Measurements from ENCODE around the gene ZBED2. TPM values are rescaled to one million over a fixed set of nuclear protein-coding genes. Genes with fewer than 3 reads are reported as not detected.

The ZBED2 gene
- total RNA-seq, 2 experiments from 2014 or later: 609 to 610 TPM

DNA sequence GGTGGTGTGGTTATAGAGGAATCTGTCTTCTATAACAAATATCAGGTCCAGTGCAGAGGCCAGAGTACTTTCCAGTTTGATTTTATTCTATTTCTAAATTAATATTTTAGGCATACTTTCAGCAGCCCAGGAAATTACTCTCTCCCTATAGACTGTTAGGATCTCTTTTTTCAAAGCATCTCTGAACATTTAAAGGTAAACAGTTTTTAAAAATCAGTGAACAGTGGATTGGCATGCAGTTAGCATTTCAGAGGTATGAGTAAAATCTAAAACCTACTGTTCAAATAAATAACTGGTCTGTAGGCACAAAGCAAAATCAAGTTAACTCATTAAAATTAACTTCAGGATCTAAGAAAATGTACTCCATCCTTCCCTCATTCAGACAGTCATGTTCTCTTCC is 3.0 kb downstream of the ZBED2 start:
- DNase-seq: no peak
- ChIA-PET CTCF (interaction anchor here (1.2 to 3.8 kb wide), 3 partner anchors 14 to 25 kb away, joined by 4 to 40 read pairs (median 7); no protein-coding TSS in a partner anchor), POLR2A (interaction anchor here (1.2 to 7.6 kb wide), 9 partner anchors 12 to 387 kb away, joined by 4 to 161 read pairs (median 19); partner anchors contain the start of gene ABHD10)
- intact Hi-C loops (cut with micrococcal nuclease): no loop called here
- H3K4me1 Mint-ChIP-seq (ENCODE audit: low read depth): peaks cover 57% of the 10 kb centered on the region
- H3K27ac Mint-ChIP-seq: peak overlapping the region; percentile 97
- H3K36me3 Mint-ChIP-seq: peaks cover 75% of the 10 kb centered on the region
- peaks cover 2% of the 10 kb centered on the region for H3K27me3 Mint-ChIP-seq
- no peaks in the 10 kb centered on the region for H3K9me3 Mint-ChIP-seq
- peak overlapping the region; percentile 86 for H3K4me3 Mint-ChIP-seq

DNA sequence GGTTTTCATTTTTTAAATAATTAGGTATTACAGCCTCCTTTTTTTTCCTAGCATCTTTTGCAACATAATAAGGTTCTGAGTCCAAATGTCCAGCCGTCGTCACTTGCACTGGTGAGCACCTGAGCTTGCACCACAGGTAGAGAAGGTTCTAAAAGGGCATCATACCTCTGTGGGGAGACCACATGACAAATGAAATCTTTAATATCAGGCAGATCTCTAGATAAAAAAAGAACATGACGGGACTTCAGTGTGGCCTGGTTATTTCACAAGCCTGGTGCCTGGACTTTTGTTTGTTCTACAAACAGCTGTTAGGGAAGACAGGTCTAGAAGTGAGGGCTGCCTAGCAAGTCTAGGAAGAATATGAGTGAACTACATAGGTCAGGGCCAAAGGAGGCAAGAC is 3.6 kb downstream of the ZBED2 start:
- ChIA-PET POLR2A (interaction anchor here (1.2 to 7.6 kb wide), 9 partner anchors 12 to 387 kb away, joined by 4 to 161 read pairs (median 15); partner anchors contain the start of gene ABHD10), CTCF (interaction anchor here (1.1 to 3.8 kb wide), 3 partner anchors 13 to 51 kb away, joined by 3 to 40 read pairs (median 4); no protein-coding TSS in a partner anchor)
- no peak for DNase-seq
- peaks cover 80% of the 10 kb centered on the region for H3K36me3 Mint-ChIP-seq
- peaks cover 57% of the 10 kb centered on the region for H3K4me1 Mint-ChIP-seq (ENCODE audit: low read depth)
- intact Hi-C loops (cut with micrococcal nuclease): loop anchor here (1.0 kb wide), 1 partner anchor 13 kb away; no protein-coding TSS in a partner anchor
- H3K27ac Mint-ChIP-seq: peak overlapping the region; percentile 97
- H3K4me3 Mint-ChIP-seq: peak overlapping the region; percentile 86
- H3K27me3 Mint-ChIP-seq: peaks cover 2% of the 10 kb centered on the region
- H3K9me3 Mint-ChIP-seq: peaks cover 4% of the 10 kb centered on the region

DNA sequence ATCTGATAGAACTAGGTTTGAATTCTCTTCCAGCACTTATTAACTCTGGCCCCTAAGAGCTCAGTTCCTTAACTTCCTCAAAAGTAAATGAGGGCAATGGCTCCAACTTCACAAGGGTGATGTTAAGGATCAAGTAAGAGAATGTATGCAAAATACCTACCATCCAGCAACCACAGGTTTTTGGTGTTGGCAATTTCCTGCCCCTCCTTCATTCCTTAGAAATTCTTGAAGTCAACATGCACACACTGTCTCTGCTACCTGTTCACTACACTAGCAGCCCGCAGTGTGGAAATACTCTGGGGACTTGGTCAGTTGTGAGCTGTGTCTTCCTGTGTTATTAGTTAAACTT is 5.0 kb downstream of the ZBED2 start:
- Mint-ChIP-seq H3K4me1 (ENCODE audit: low read depth) (peaks cover 52% of the 10 kb centered on the region), H3K27me3 (peaks cover 1% of the 10 kb centered on the region), H3K9me3 (peaks cover 8% of the 10 kb centered on the region), H3K27ac (peak overlapping the region; percentile 97), H3K4me3 (peak overlapping the region; percentile 86), H3K36me3 (peaks cover 86% of the 10 kb centered on the region)
- CTCF ChIA-PET: interaction anchor here (0.8 to 3.8 kb wide), 8 partner anchors 11 to 423 kb away, joined by 3 to 40 read pairs (median 4); no protein-coding TSS in a partner anchor
- POLR2A ChIA-PET: interaction anchor here (1.2 to 7.6 kb wide), 9 partner anchors 10 to 42 kb away, joined by 4 to 161 read pairs (median 15); no protein-coding TSS in a partner anchor
- no peak for DNase-seq
- intact Hi-C loops (cut with micrococcal nuclease): no loop called here

DNA sequence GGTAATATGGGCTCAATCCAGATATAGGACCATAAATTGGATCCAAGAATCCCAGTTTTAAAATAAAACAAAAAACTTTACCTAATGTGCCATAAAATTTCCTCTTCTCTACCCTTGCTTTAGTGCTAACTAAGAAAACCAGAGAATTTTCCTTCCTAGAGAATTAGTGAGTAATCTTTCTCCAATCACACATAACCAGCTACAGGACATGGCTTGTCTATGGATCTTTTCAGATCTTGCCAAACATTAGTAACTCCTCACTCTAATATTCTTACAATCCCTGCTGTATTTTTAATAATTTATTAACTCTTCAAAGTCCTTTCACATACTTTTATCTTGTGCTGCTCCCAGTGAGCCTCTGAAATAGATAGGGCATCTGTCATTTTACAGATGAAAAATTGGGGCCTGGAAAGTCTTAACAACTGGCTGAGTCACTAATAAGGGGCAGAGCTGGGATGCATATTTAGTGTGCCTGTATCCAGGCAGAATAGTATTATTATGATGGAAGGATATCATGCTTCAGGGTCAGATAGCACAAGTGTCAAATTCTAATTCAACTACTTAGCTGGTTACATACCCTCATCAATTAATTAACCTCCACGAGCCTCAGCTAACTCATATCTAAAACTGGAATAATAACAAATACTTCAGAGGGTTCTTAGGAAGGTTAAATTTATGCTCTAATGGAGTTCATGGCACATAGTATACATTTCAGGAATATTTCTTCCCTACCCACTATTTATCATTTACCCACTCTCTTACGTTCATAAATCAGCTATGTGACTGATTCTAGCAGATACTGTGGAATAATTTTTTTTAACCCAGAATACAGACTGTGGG is 5.6 kb downstream of the ZBED2 start:
- CTCF ChIA-PET: interaction anchor here (0.8 to 3.8 kb wide), 8 partner anchors 11 to 424 kb away, joined by 3 to 40 read pairs (median 4); no protein-coding TSS in a partner anchor
- Mint-ChIP-seq H3K27me3 (no peaks in the 10 kb centered on the region), H3K4me1 (ENCODE audit: low read depth) (peaks cover 55% of the 10 kb centered on the region), H3K36me3 (peaks cover 85% of the 10 kb centered on the region), H3K27ac (peak overlapping the region; percentile 97), H3K9me3 (peaks cover 8% of the 10 kb centered on the region), H3K4me3 (peak overlapping the region; percentile 86)
- no peak for DNase-seq
- POLR2A ChIA-PET: interaction anchor here (0.6 to 7.6 kb wide), 10 partner anchors 9 to 42 kb away, joined by 3 to 161 read pairs (median 13); no protein-coding TSS in a partner anchor
- intact Hi-C loops (cut with micrococcal nuclease): no loop called here

DNA sequence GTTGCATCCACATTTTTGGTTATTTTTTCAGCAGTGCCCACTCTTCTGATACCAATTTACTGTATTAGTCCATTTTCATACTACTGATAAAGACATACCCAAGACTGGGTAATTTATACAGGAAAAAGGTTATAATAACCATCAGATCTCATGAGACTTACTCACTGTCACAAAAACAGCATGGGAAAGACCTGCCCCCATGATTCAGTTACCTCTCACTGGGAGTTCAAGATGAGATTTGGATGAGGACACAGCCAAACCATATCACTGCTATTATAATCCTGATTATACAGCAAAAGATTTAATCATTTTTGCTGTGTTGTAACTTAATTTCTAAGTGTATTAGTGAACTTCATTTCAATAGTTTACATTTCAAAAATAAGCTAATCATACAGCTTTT is 6.6 kb downstream of the ZBED2 start:
- ChIA-PET POLR2A (interaction anchor here (1.6 to 7.6 kb wide), 4 partner anchors 8 to 28 kb away, joined by 5 to 161 read pairs (median 14); no protein-coding TSS in a partner anchor), CTCF (interaction anchor here (1.8 to 3.8 kb wide), 3 partner anchors 10 to 29 kb away, joined by 7 to 40 read pairs (median 22); no protein-coding TSS in a partner anchor)
- peaks cover 12% of the 10 kb centered on the region for H3K9me3 Mint-ChIP-seq
- peaks cover 62% of the 10 kb centered on the region for H3K4me1 Mint-ChIP-seq (ENCODE audit: low read depth)
- H3K27me3 Mint-ChIP-seq: no peaks in the 10 kb centered on the region
- peaks cover 83% of the 10 kb centered on the region for H3K36me3 Mint-ChIP-seq
- no peak for DNase-seq
- H3K4me3 Mint-ChIP-seq: peak overlapping the region; percentile 25
- peak overlapping the region; percentile 26 for H3K27ac Mint-ChIP-seq
- intact Hi-C loops (cut with micrococcal nuclease): no loop called here

DNA sequence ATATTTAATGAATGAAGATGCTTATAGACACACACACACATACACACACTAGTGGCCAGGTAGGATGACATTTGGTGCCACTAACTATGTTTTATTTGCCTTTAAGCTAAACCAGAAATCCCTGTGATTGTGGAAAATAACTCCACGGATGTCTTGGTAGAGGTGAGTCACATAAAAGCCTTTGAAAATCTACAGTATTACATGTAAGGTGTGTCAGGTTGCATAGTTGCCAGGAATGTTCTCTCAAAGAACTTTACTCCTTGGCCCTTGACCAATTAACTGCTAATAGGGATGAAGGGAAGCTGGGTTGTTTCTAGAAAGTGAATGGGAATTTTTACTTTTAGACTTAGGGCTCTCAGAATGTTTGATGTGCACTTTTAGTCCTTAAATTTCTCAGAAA is 9.9 kb downstream of the ZBED2 start:
- intact Hi-C loops (cut with micrococcal nuclease): no loop called here
- CTCF ChIA-PET: interaction anchor here (1.8 kb wide), 1 partner anchor 31 kb away, joined by 7 read pairs; no protein-coding TSS in a partner anchor
- Mint-ChIP-seq H3K9me3 (peaks cover 14% of the 10 kb centered on the region), H3K4me1 (ENCODE audit: low read depth) (peaks cover 79% of the 10 kb centered on the region), H3K36me3 (peaks cover 84% of the 10 kb centered on the region), H3K27ac (no peak overlapping the region), H3K4me3 (no peak overlapping the region), H3K27me3 (no peaks in the 10 kb centered on the region)
- DNase-seq: no peak
- POLR2A ChIA-PET: interaction anchor here (1.4 kb wide), 1 partner anchor 37 kb away, joined by 3 read pairs; no protein-coding TSS in a partner anchor

- CTCF ChIA-PET: interaction anchor here (1.8 kb wide), 1 partner anchor 32 kb away, joined by 7 read pairs; no protein-coding TSS in a partner anchor
- peaks cover 84% of the 10 kb centered on the region for H3K36me3 Mint-ChIP-seq
Observed at GRCh38 chr3:111584744-111585143, 10.4 kb downstream of the ZBED2 start.

DNA sequence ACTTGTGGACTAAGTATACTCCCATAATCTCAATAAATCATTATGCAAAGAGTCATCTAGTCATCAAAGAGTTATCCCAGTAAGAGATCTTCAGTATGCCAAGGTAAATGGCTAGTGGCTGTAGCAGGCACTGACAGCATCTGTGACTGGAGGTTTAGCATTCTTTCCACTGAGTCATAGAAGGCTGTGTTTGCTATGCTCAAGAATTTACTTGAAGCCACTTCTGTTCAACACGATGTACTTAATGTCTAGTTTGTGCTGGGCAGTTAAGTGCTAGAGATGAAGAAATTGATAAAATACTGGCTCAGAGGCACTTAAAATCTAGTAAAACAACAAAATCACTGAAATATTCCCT is 13.0 kb downstream of the ZBED2 start:
- ChIA-PET CTCF (interaction anchor here (1.2 kb wide), 1 partner anchor 109 kb away, joined by 4 read pairs; no protein-coding TSS in a partner anchor), POLR2A (interaction anchor here (1.6 kb wide), 1 partner anchor 13 kb away, joined by 4 read pairs; the partner anchor contains the start of gene ZBED2)
- H3K27ac Mint-ChIP-seq: peak overlapping the region; percentile 82
- H3K4me1 Mint-ChIP-seq (ENCODE audit: low read depth): peaks cover 84% of the 10 kb centered on the region
- H3K27me3 Mint-ChIP-seq: no peaks in the 10 kb centered on the region
- peaks cover 85% of the 10 kb centered on the region for H3K36me3 Mint-ChIP-seq
- DNase-seq: no peak
- intact Hi-C loops (cut with micrococcal nuclease): loop anchor here (1.0 kb wide), 1 partner anchor 13 kb away; the partner anchor contains the start of gene ZBED2
- peaks cover 14% of the 10 kb centered on the region for H3K9me3 Mint-ChIP-seq
- no peak overlapping the region for H3K4me3 Mint-ChIP-seq

More at GRCh38 chr3:111584744-111585143, 10.4 kb downstream of the ZBED2 start:
- H3K27ac Mint-ChIP-seq: no peak overlapping the region
- POLR2A ChIA-PET: no interaction called here
- no peak overlapping the region for H3K4me3 Mint-ChIP-seq
- intact Hi-C loops (cut with micrococcal nuclease): no loop called here
- peaks cover 79% of the 10 kb centered on the region for H3K4me1 Mint-ChIP-seq (ENCODE audit: low read depth)
- DNase-seq: no peak
- H3K9me3 Mint-ChIP-seq: peaks cover 14% of the 10 kb centered on the region
- no peaks in the 10 kb centered on the region for H3K27me3 Mint-ChIP-seq

GRCh38 chr3:111581403-111582119 is 13.6 kb downstream of the ZBED2 start:
- no peak overlapping the region for H3K4me3 Mint-ChIP-seq
- peaks cover 84% of the 10 kb centered on the region for H3K4me1 Mint-ChIP-seq (ENCODE audit: low read depth)
- H3K27me3 Mint-ChIP-seq: no peaks in the 10 kb centered on the region
- POLR2A ChIA-PET: interaction anchor here (1.6 kb wide), 1 partner anchor 13 kb away, joined by 4 read pairs; the partner anchor contains the start of gene ZBED2
- peak overlapping the region; percentile 82 for H3K27ac Mint-ChIP-seq
- intact Hi-C loops (cut with micrococcal nuclease): loop anchor here (1.0 kb wide), 1 partner anchor 14 kb away; the partner anchor contains the start of gene ZBED2
- peaks cover 10% of the 10 kb centered on the region for H3K9me3 Mint-ChIP-seq
- no peak for DNase-seq
- CTCF ChIA-PET: interaction anchor here (1.2 to 4.5 kb wide), 2 partner anchors 34 to 109 kb away, joined by 4 to 128 read pairs; no protein-coding TSS in a partner anchor
- peaks cover 85% of the 10 kb centered on the region for H3K36me3 Mint-ChIP-seq

- Mint-ChIP-seq H3K4me1 (ENCODE audit: low read depth) (peaks cover 77% of the 10 kb centered on the region), H3K4me3 (no peak overlapping the region), H3K27me3 (no peaks in the 10 kb centered on the region), H3K36me3 (peaks cover 79% of the 10 kb centered on the region), H3K9me3 (peaks cover 6% of the 10 kb centered on the region), H3K27ac (peak overlapping the region; percentile 40)
- DNase-seq: no peak
- intact Hi-C loops (cut with micrococcal nuclease): loop anchor here (5.0 kb wide), 1 partner anchor 113 kb away; no protein-coding TSS in a partner anchor
- CTCF ChIA-PET: interaction anchor here (1.0 to 4.5 kb wide), 13 partner anchors 10 to 388 kb away, joined by 3 to 128 read pairs (median 12); partner anchors contain the start of gene ZBED2
- POLR2A ChIA-PET: interaction anchor here (1.5 to 2.3 kb wide), 3 partner anchors 10 to 14 kb away, joined by 5 to 15 read pairs (median 6); no protein-coding TSS in a partner anchor
Observed at GRCh38 chr3:111579495-111579894, 15.7 kb downstream of the ZBED2 start.

GRCh38 chr3:111578867-111579266 is 16.3 kb downstream of the ZBED2 start:
- POLR2A ChIA-PET: interaction anchor here (1.0 to 2.3 kb wide), 5 partner anchors 9 to 38 kb away, joined by 3 to 18 read pairs (median 7); no protein-coding TSS in a partner anchor

More at GRCh38 chr3:111578867-111579266, 16.3 kb downstream of the ZBED2 start:
- no peak for DNase-seq
- intact Hi-C loops (cut with micrococcal nuclease): loop anchor here (1.0 to 5.0 kb wide), 4 partner anchors 12 to 113 kb away; no protein-coding TSS in a partner anchor
- Mint-ChIP-seq H3K27me3 (no peaks in the 10 kb centered on the region), H3K27ac (peak overlapping the region; percentile 83), H3K36me3 (peaks cover 74% of the 10 kb centered on the region), H3K4me1 (ENCODE audit: low read depth) (peaks cover 73% of the 10 kb centered on the region), H3K4me3 (no peak overlapping the region), H3K9me3 (peaks cover 4% of the 10 kb centered on the region)
- CTCF ChIA-PET: interaction anchor here (0.7 to 4.5 kb wide), 21 partner anchors 8 to 389 kb away, joined by 3 to 128 read pairs (median 7); partner anchors contain the start of gene ZBED2

Data from activated CD4-positive, alpha-beta memory T cell treated with anti-CD3 and anti-CD28 coated beads for 36 hours (primary cell).